SK-N-SH (cell line): ENCODE data around the gene DAPK3. TPM values are rescaled to one million over a fixed set of nuclear protein-coding genes. Genes with fewer than 3 reads are reported as not detected.
"Not testable (repeated sequence)": the region's sequence is repeated elsewhere in the genome, so short reads cannot be mapped to it uniquely, and the experiment has no call there.

Source experiments
- CTCF ChIA-PET: fragments of 300-600, 350-600 bp; formaldehyde crosslinking; extraction: SDS; loops from one replicate; lab custom pipeline; 2021; lab: Yijun Ruan, JAX
- POLR2A ChIA-PET: fragments of 350-600 bp; sonication (Branson Sonifier 250); formaldehyde crosslinking; extraction: SDS; loops from one replicate; lab custom pipeline; 2020; ENCODE audit warnings: antibody characterized with exemption, inconsistent platforms; lab: Yijun Ruan, JAX
- DNase-seq: peaks from one replicate; pipeline ENCODE4 v3.0.0; 2012
- H2AFZ ChIP-seq: fragments of 200-600 bp; sonication (generic); 2 replicates; pipeline ENCODE4 v1.8.1; 2016; ENCODE audit warnings: antibody characterized with exemption, mild to moderate bottlenecking, low read depth
- H3F3A ChIP-seq: fragments of 200-600 bp; sonication (generic); replicated peaks from 2 replicates; pipeline ENCODE3; 2016; ENCODE audit warnings: antibody characterized with exemption, mild to moderate bottlenecking; ENCODE audit not compliant: insufficient read depth
- H3K27ac ChIP-seq, 2 experiments: fragments of 200-500 bp in 1 of 2; fragments of 200-600 bp in 1 of 2; sonication (Bioruptor generic) in 1 of 2; sonication (generic), shearing (Covaris generic) in 1 of 2; 2 replicates each; pipeline versions ENCODE4 v1.5.1 to v1.6.1; 2014 to 2016; ENCODE audit warnings: low read depth in 2 of 2, inconsistent platforms in 1 of 2, low read length in 1 of 2, mild to moderate bottlenecking in 1 of 2, mixed read lengths in 1 of 2
- H3K27me3 ChIP-seq: fragments of 200-600 bp; sonication (generic), shearing (Covaris generic); 2 replicates; pipeline ENCODE4 v1.6.1; 2016; ENCODE audit warnings: mixed run types; ENCODE audit not compliant: insufficient read depth
- H3K36me3 ChIP-seq, 2 experiments: fragments of 200-500 bp in 1 of 2; fragments of 200-600 bp in 1 of 2; sonication (Bioruptor generic) in 1 of 2; sonication (generic) in 1 of 2; replicated peaks in 1 of 2; 2 replicates each; pipeline versions ENCODE3 to v1.5.1; 2014 to 2016; ENCODE audit warnings: low read length in 1 of 2, mild to moderate bottlenecking in 1 of 2; ENCODE audit not compliant: insufficient read depth in 2 of 2, control insufficient read depth in 1 of 2
- H3K4me1 ChIP-seq, 2 experiments: fragments of 200-500 bp in 1 of 2; fragments of 200-600 bp in 1 of 2; sonication (Bioruptor generic) in 1 of 2; sonication (generic), shearing (Covaris generic) in 1 of 2; 2 replicates each; pipeline versions ENCODE4 v1.5.1 to v1.6.1; 2014 to 2016; ENCODE audit warnings: low read depth in 1 of 2, low read length in 1 of 2, mixed run types in 1 of 2; ENCODE audit not compliant: insufficient read depth in 2 of 2, control insufficient read depth in 1 of 2
- H3K4me2 ChIP-seq: fragments of 200-600 bp; sonication (generic), shearing (Covaris generic); 2 replicates; pipeline ENCODE4 v1.6.1; 2017; ENCODE audit warnings: mixed run types
- H3K4me3 ChIP-seq, 2 experiments: fragments of 200-500 bp in 1 of 2; fragments of 200-600 bp in 1 of 2; sonication (Bioruptor generic) in 1 of 2; sonication (generic), shearing (Covaris generic) in 1 of 2; 2 replicates each; pipeline versions ENCODE4 v1.5.1 to v1.8.1; 2014 to 2016; ENCODE audit warnings: low read depth in 2 of 2, inconsistent platforms in 1 of 2, low read length in 1 of 2, mild to moderate bottlenecking in 1 of 2, mixed read lengths in 1 of 2, moderate library complexity in 1 of 2
- H3K79me2 ChIP-seq: fragments of 200-600 bp; sonication (generic); 2 replicates; pipeline ENCODE4 v1.8.1; 2017; ENCODE audit warnings: mild to moderate bottlenecking; ENCODE audit not compliant: insufficient read depth
- H3K9ac ChIP-seq: fragments of 200-600 bp; sonication (generic); 2 replicates; pipeline ENCODE4 v1.6.1; 2017; ENCODE audit warnings: mixed run types
- H3K9me2 ChIP-seq: fragments of 200-600 bp; sonication (generic); 2 replicates; pipeline ENCODE4 v1.6.1; 2017; ENCODE audit warnings: mixed run types
- H3K9me3 ChIP-seq: fragments of 200-600 bp; sonication (generic); 2 replicates; pipeline ENCODE4 v1.6.1; 2017; ENCODE audit warnings: mixed run types, mild to moderate bottlenecking, moderate library complexity
- H4K20me1 ChIP-seq: fragments of 200-600 bp; sonication (generic); 2 replicates; pipeline ENCODE4 v1.6.1; 2017; ENCODE audit warnings: mild to moderate bottlenecking, mixed run types; ENCODE audit not compliant: insufficient read depth
- CTCF ChIP-seq: fragments of 200-600 bp; sonication (generic); IDR thresholded peaks from 2 replicates; pipeline ENCODE4 v1.6.1; 2017; ENCODE audit warnings: antibody characterized with exemption, mild to moderate bottlenecking, moderate library complexity
- EP300 ChIP-seq, 2 experiments: IDR thresholded peaks; 2 replicates each; pipeline versions ENCODE4 v1.4.0 to v1.6.1; 2012; ENCODE audit warnings: borderline replicate concordance in 1 of 2, low read depth in 1 of 2, low read length in 1 of 2
- EZH2phosphoT487 ChIP-seq: fragments of 200-600 bp; sonication (generic); IDR thresholded peaks from 2 replicates; pipeline ENCODE4 v1.6.1; 2017; ENCODE audit warnings: low read depth, mixed run types, mild to moderate bottlenecking, antibody characterized with exemption, moderate library complexity, borderline replicate concordance
- FOSL2 ChIP-seq: IDR thresholded peaks from 2 replicates; pipeline ENCODE4 v1.4.0; 2012; ENCODE audit warnings: low read depth, mild to moderate bottlenecking, moderate library complexity, borderline replicate concordance
- NRF1 ChIP-seq: IDR thresholded peaks from 2 replicates; pipeline ENCODE4 v1.6.1; 2012; ENCODE audit warnings: low read depth, mild to moderate bottlenecking, low read length
- RAD21 ChIP-seq: IDR thresholded peaks from 2 replicates; pipeline ENCODE4 v1.6.1; 2012; ENCODE audit warnings: mild to moderate bottlenecking, low read length
- RCOR1 ChIP-seq: fragments of 150-350 bp; IDR thresholded peaks from 2 replicates; pipeline ENCODE4 v1.6.1; 2017; ENCODE audit warnings: antibody characterized with exemption, low read length
- RFX5 ChIP-seq: IDR thresholded peaks from 2 replicates; pipeline ENCODE4 v1.6.1; 2012; ENCODE audit warnings: mild to moderate bottlenecking, improper control_type of control experiment, low read length
- TCF12 ChIP-seq: IDR thresholded peaks from 2 replicates; pipeline ENCODE4 v1.4.0; 2012
- WGBS: methylation state at CpG from one replicate; pipeline ENCODE4 v1.1.6; 2017; ENCODE audit warnings: low lambda C conversion rate; 5-methylcytosine and 5-hydroxymethylcytosine counted together
- polyA plus RNA-seq, 3 experiments: library from polyadenylated mRNA; depleted of rRNA; stranded (reverse); fragments of >200 nt; gene quantifications; 2 replicates each; pipeline ENCODE4 v1.2.3, GENCODE V29; 2012

Gene DAPK3
- polyA plus RNA-seq, 1 of the 3 experiments (the other 2 are of a cell fraction), result 142 TPM

- not testable (repeated sequence) for DNase-seq
Measured at GRCh38 chr19:3998667-3999412, 27.9 kb upstream of the DAPK3 start.

GRCh38 chr19:3995607-3996006 is 24.7 kb upstream of the DAPK3 start:
- DNase-seq, result no peak
- H3K79me2 ChIP-seq, result no peaks in the 10 kb centered on the region
- no peak overlapping the region for H3K27ac ChIP-seq
- no peaks in the 10 kb centered on the region for H3K9me2 ChIP-seq
- H4K20me1 ChIP-seq, result no peaks in the 10 kb centered on the region
- ChIA-PET CTCF (interaction anchor here (1.1 to 1.9 kb wide), 2 partner anchors 8 to 10 kb away, joined by 3 to 6 read pairs; partner anchors contain the start of gene EEF2), POLR2A (interaction anchor here (1.4 kb wide), 1 partner anchor 10 kb away, joined by 5 read pairs; the partner anchor contains the start of gene EEF2)
- no peak overlapping the region for H3K4me3 ChIP-seq
- H3K4me2 ChIP-seq, result no peak overlapping the region
- TF ChIP-seq EZH2phosphoT487 (no peak), NRF1 (no peak), EP300 (IDR thresholded peaks at IDR 0.05; ENCODE audit: borderline replicate concordance in 1 of 2, low read depth in 1 of 2, low read length in 1 of 2) (no peak), CTCF (no peak), RAD21 (no peak), FOSL2 (no peak), TCF12 (no peak), RCOR1 (no peak), RFX5 (no peak)
- no peaks in the 10 kb centered on the region for H3K9me3 ChIP-seq
- H3K36me3 ChIP-seq, result no peaks in the 10 kb centered on the region
- no peak overlapping the region for H3K9ac ChIP-seq
- 77% methylated on average over 6 of the region's 6 CpGs for WGBS
- H2AFZ ChIP-seq, result no peak overlapping the region
- H3K27me3 ChIP-seq, result no peaks in the 10 kb centered on the region
- H3F3A ChIP-seq, result no peaks in the 10 kb centered on the region
- H3K4me1 ChIP-seq, result no peaks in the 10 kb centered on the region

More at GRCh38 chr19:3998667-3999412, 27.9 kb upstream of the DAPK3 start:
- CTCF ChIA-PET, result interaction anchor here (2.7 kb wide), 1 partner anchor 13 kb away, joined by 7 read pairs; the partner anchor contains the start of gene EEF2
- H3K36me3 ChIP-seq, H3K27ac ChIP-seq, H3K4me3 ChIP-seq, H3K4me1 ChIP-seq, H3F3A ChIP-seq, H3K9me2 ChIP-seq, H4K20me1 ChIP-seq, H3K79me2 ChIP-seq, H2AFZ ChIP-seq, H3K4me2 ChIP-seq, H3K27me3 ChIP-seq, H3K9me3 ChIP-seq, H3K9ac ChIP-seq: not testable (repeated sequence)
- WGBS, result 76% methylated on average over 15 of the region's 29 CpGs
- POLR2A ChIA-PET, result interaction anchor here (0.7 kb wide), 1 partner anchor 9 kb away, joined by 3 read pairs; the partner anchor contains the start of gene PIAS4
